H54 (cell line): ENCODE measurements around the gene C1orf210.

Experiments used
- DNase-seq: peaks from one replicate; pipeline ENCODE4 v3.0.0; 2011; ENCODE audit warnings: low spot score, mixed read lengths; ENCODE audit not compliant: insufficient read length
- FAIRE-seq: peaks from 3 replicates; lab custom pipeline; 2011; peaks lifted over from hg19 to GRCh38; lab: Jason Lieb, UNC
- POLR2A ChIP-seq: IDR thresholded peaks from 2 replicates; pipeline ENCODE4 v1.6.1; 2011; ENCODE audit warnings: low read depth, mild to moderate bottlenecking, low read length

C1orf210 gene

DNA sequence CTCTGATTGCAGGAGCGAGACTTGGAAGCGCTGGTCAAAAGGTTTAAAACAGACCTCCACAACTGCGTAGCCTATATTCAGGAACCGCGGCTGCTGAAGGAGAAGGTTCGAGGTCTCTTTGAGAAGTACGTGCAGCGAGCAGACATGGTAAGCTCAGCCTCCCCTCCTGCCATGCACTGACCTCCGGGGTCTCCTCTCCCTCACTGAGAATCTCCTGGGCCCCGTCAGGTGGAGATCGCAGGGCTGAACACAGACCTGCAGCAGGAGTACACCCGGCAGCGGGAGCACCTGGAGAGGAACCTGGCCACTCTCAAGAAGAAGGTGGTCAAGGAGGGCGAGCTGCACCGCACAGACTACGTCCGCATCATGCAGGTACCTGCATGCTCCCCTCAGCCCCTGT lies 51.1 kb downstream of the C1orf210 start:
- FAIRE-seq (no peak), DNase-seq (no peak)
- TF ChIP-seq POLR2A = no peak

DNA sequence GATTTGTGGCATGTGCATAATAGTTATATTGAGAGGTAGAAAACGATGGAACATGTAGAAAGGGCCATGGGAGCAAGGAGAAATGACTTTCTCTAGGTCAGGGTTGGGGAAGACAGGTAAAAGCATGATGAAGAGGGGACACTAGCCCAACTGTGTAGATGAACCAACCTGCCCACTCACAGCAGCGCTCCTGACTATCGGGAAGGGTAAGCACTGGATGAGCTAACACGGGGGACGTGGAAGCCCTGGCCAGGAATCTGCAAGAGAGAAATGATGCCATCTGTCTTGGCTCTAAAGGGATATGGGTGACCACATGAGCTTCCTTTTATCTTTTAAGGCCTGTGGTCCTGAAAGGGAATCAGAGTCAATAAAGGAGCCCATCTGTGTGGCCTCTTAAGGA lies 51.8 kb downstream of the C1orf210 start:
- no peak for TF ChIP-seq POLR2A
- DNase-seq = no peak
- FAIRE-seq = no peak

DNA sequence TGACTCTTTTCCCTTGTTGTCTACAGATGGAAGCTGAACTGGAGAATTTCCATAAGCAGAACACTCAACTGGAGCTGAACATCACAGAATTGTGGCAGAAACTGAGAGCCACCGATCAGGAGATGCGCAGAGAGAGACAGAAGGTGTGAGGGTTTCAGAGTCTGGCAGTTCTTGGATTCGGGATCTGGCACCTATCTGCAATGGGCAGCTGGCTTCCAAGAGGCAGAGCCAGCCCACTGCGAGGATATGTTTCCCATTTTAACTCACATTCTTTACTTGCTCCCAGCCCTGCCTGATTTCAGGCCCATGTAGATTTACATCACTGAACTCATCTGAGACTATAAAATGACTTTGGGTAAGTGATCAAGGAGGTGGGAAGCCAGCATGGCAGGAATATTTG lies 52.9 kb downstream of the C1orf210 start:
- no peak for TF ChIP-seq POLR2A
- no peak for DNase-seq
- no peak for FAIRE-seq

DNA sequence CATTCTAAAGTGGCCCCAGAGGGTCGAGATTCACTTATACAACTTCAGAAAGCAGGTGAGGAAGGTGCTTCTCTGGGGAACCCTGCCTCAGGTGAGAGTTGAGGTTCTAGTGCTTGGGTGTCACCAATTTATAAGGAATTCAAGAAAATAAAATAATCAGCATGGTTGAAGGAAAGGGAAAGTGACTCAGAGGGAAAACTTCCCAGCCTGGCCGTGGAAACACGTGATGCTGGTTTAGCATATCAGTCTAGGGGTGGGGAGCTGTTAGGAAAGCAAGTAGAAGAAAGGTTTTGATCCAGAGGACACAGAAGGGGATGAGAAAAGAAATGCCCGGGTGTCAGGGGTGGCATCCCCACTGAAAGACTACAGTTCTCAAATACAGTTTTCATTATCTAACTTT lies 53.3 kb downstream of the C1orf210 start:
- peak; percentile 76 for FAIRE-seq
- DNase-seq = peak; percentile 60
- TF ChIP-seq POLR2A = no peak
